ENCODE data around the gene GRM4. TPM values are rescaled to one million over a fixed set of nuclear protein-coding genes. Genes with fewer than 3 reads are reported as not detected.

GRM4 gene
- total RNA-seq, 1 experiment from 2014 or later = not detected

GRCh38 chr6:34074064-34074742, 71.7 kb downstream of the GRM4 start:
- no peak overlapping the region for H3K4me3 Mint-ChIP-seq (ENCODE audit: low read depth, unreplicated experiment)
- no peak overlapping the region for H3K27ac Mint-ChIP-seq (ENCODE audit: unreplicated experiment)
- CTCF ChIA-PET = interaction anchor here (0.6 kb wide), 1 partner anchor 341 kb away, joined by 3 read pairs; no protein-coding TSS in a partner anchor
- intact Hi-C loops (cut with micrococcal nuclease; ENCODE audit: unreplicated experiment) = no loop called here
- peaks cover 40% of the 10 kb centered on the region for H3K27me3 Mint-ChIP-seq (ENCODE audit: unreplicated experiment)
- no peaks in the 10 kb centered on the region for H3K9me3 Mint-ChIP-seq (ENCODE audit: low read depth, unreplicated experiment)
- no peaks in the 10 kb centered on the region for H3K36me3 Mint-ChIP-seq (ENCODE audit: insufficient read depth, unreplicated experiment)
- no peaks in the 10 kb centered on the region for H3K4me1 Mint-ChIP-seq (ENCODE audit: low read depth, unreplicated experiment)
- DNase-seq = no peak
- no TSS peak for BruUV-seq (replicated peaks)
- peak; percentile 8 for TF ChIP-seq CTCF (IDR thresholded peaks at IDR 0.05; ENCODE audit: unreplicated experiment)

GRCh38 chr6:34073540-34073939, 72.3 kb downstream of the GRM4 start:
- no peak for TF ChIP-seq CTCF (IDR thresholded peaks at IDR 0.05; ENCODE audit: unreplicated experiment)
- no peak for DNase-seq
- H3K4me3 Mint-ChIP-seq (ENCODE audit: low read depth, unreplicated experiment) = no peak overlapping the region
- CTCF ChIA-PET = no interaction called here
- intact Hi-C loops (cut with micrococcal nuclease; ENCODE audit: unreplicated experiment) = no loop called here
- no peaks in the 10 kb centered on the region for H3K9me3 Mint-ChIP-seq (ENCODE audit: low read depth, unreplicated experiment)
- H3K4me1 Mint-ChIP-seq (ENCODE audit: low read depth, unreplicated experiment) = no peaks in the 10 kb centered on the region
- no peak overlapping the region for H3K27ac Mint-ChIP-seq (ENCODE audit: unreplicated experiment)
- H3K27me3 Mint-ChIP-seq (ENCODE audit: unreplicated experiment) = peaks cover 33% of the 10 kb centered on the region
- H3K36me3 Mint-ChIP-seq (ENCODE audit: insufficient read depth, unreplicated experiment) = no peaks in the 10 kb centered on the region
- no TSS peak for BruUV-seq (replicated peaks)

GRCh38 chr6:34072727-34073126, 73.2 kb downstream of the GRM4 start:
- no peak for DNase-seq
- no TSS peak for BruUV-seq (replicated peaks)
- CTCF ChIA-PET = no interaction called here
- intact Hi-C loops (cut with micrococcal nuclease; ENCODE audit: unreplicated experiment) = no loop called here
- H3K27ac Mint-ChIP-seq (ENCODE audit: unreplicated experiment) = no peak overlapping the region
- H3K27me3 Mint-ChIP-seq (ENCODE audit: unreplicated experiment) = peaks cover 29% of the 10 kb centered on the region
- H3K9me3 Mint-ChIP-seq (ENCODE audit: low read depth, unreplicated experiment) = no peaks in the 10 kb centered on the region
- no peak for TF ChIP-seq CTCF (IDR thresholded peaks at IDR 0.05; ENCODE audit: unreplicated experiment)
- no peaks in the 10 kb centered on the region for H3K4me1 Mint-ChIP-seq (ENCODE audit: low read depth, unreplicated experiment)
- H3K4me3 Mint-ChIP-seq (ENCODE audit: low read depth, unreplicated experiment) = no peak overlapping the region
- H3K36me3 Mint-ChIP-seq (ENCODE audit: insufficient read depth, unreplicated experiment) = no peaks in the 10 kb centered on the region

- no peaks in the 10 kb centered on the region for H3K36me3 Mint-ChIP-seq (ENCODE audit: insufficient read depth, unreplicated experiment)
- no peaks in the 10 kb centered on the region for H3K9me3 Mint-ChIP-seq (ENCODE audit: low read depth, unreplicated experiment)
- no peak for TF ChIP-seq CTCF (IDR thresholded peaks at IDR 0.05; ENCODE audit: unreplicated experiment)
- H3K27ac Mint-ChIP-seq (ENCODE audit: unreplicated experiment) = no peak overlapping the region
- no peak for DNase-seq
- no TSS peak for BruUV-seq (replicated peaks)
- no peaks in the 10 kb centered on the region for H3K4me1 Mint-ChIP-seq (ENCODE audit: low read depth, unreplicated experiment)
- H3K27me3 Mint-ChIP-seq (ENCODE audit: unreplicated experiment) = peaks cover 29% of the 10 kb centered on the region
- H3K4me3 Mint-ChIP-seq (ENCODE audit: low read depth, unreplicated experiment) = no peak overlapping the region
- intact Hi-C loops (cut with micrococcal nuclease; ENCODE audit: unreplicated experiment) = no loop called here
- CTCF ChIA-PET = no interaction called here
Observed at GRCh38 chr6:34071884-34072379, 74.0 kb downstream of the GRM4 start.
